Astrocyte of the cerebellum (primary cell): ENCODE measurements around the gene HEG1.
A peak's percentile ranks its signal among the peaks of the same experiment; 100 is the strongest.

Experiments
- DNase-seq: peaks from one replicate; pipeline ENCODE4 v3.0.0-alpha.2; 2011; ENCODE audit warnings: low read depth
- H3K4me3 ChIP-seq: 2 replicates; pipeline ENCODE4 v1.5.1; 2011; ENCODE audit warnings: mild to moderate bottlenecking, low read depth, low read length, moderate library complexity
- CTCF ChIP-seq: IDR thresholded peaks from 2 replicates; pipeline ENCODE4 v1.5.1; 2012; ENCODE audit warnings: low read length, low read depth, moderate library complexity, mild to moderate bottlenecking; ENCODE audit errors: missing control alignments
- in situ Hi-C: cut with HindIII; loops from 2 replicates; pipeline ENCODE4 v1.10.0; 2017; ENCODE audit warnings: low sequenced_read_pairs

HEG1 gene

DNA sequence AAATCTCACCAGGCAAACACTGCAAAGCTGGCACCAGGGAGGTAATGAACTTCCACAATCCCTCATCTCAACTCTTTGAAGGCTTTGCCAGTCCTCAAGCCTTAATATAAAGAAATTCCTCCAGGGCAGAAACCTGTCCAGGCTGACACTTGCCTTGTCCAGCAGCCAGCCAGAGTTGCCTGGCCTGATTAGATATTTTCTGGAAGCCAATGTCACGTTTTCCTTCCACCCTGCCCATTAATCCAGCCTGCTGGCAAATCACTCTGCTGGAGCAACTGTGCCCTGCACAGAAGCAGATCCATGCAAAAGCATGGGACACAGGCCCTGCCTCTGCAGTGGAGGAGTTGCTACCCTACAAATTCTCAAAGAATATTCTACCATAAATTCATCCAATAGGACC lies 56.5 kb downstream of the HEG1 start:
- TF ChIP-seq CTCF: no peak
- in situ Hi-C loops: no loop called here
- no peak for DNase-seq
- H3K4me3 ChIP-seq: no peak overlapping the region

- no peak for TF ChIP-seq CTCF
- no peak overlapping the region for H3K4me3 ChIP-seq
- in situ Hi-C loops: no loop called here
- no peak for DNase-seq
These were observed 57.6 kb downstream of the HEG1 start for GRCh38 chr3:124998247-124998630.

GRCh38 chr3:124997303-124998246 lies 58.2 kb downstream of the HEG1 start:
- no peak for DNase-seq
- H3K4me3 ChIP-seq: no peak overlapping the region
- in situ Hi-C loops: no loop called here
- TF ChIP-seq CTCF: no peak

DNA sequence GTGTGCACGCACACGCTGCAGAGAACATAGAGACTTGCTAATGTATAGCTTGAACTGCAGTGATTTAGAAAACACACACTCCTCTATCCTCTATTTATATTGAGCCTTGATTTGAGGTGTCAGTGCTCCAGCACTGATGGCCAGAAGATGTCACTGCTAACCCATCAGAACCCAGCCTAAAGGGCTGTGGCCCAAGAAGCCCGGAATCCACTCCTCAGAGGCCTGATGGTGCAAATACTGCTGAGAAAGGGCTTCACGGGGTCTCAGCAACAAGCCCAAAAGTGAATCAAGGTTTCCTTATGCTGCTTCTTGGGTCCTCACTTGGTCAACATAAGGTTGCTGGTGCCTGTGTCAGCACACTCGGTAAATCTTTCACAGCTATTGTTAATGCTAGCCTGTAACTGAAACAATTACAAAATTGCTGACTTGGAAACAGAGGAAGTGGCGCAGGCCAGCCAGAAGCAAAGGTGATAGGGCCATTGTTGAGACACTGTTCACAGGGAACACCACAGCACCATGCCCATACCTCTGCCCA lies 60.3 kb downstream of the HEG1 start:
- in situ Hi-C loops: no loop called here
- TF ChIP-seq CTCF: peak; percentile 59
- no peak overlapping the region for H3K4me3 ChIP-seq

GRCh38 chr3:124993466-124993865 lies 62.3 kb downstream of the HEG1 start:
- DNase-seq: no peak
- no peak overlapping the region for H3K4me3 ChIP-seq
- no peak for TF ChIP-seq CTCF
- in situ Hi-C loops: no loop called here

More for the DNA sequence above, 60.3 kb downstream of the HEG1 start:
- no peak for DNase-seq

DNA sequence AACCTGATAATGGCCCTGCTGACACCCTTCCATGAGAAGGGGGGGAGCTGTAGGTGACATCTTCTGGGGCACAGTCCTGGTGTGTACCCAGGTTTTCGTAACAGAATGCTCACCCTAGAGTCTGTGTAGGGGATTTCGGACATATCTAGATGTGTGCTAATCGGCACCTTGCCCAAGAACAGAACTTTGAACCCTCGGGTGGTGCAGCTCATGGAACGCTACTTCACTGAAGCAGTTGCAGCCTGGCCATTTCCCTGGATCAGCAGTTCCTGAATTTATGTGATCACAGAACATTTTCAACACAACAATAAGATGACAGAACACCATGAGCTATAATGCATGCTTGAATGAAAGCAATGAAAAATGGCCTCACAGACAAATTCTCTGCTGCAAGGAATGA lies 63.8 kb downstream of the HEG1 start:
- TF ChIP-seq CTCF: no peak
- DNase-seq: no peak
- in situ Hi-C loops: no loop called here
- no peak overlapping the region for H3K4me3 ChIP-seq
